ENCODE results near the gene ICAM1.

DNA sequence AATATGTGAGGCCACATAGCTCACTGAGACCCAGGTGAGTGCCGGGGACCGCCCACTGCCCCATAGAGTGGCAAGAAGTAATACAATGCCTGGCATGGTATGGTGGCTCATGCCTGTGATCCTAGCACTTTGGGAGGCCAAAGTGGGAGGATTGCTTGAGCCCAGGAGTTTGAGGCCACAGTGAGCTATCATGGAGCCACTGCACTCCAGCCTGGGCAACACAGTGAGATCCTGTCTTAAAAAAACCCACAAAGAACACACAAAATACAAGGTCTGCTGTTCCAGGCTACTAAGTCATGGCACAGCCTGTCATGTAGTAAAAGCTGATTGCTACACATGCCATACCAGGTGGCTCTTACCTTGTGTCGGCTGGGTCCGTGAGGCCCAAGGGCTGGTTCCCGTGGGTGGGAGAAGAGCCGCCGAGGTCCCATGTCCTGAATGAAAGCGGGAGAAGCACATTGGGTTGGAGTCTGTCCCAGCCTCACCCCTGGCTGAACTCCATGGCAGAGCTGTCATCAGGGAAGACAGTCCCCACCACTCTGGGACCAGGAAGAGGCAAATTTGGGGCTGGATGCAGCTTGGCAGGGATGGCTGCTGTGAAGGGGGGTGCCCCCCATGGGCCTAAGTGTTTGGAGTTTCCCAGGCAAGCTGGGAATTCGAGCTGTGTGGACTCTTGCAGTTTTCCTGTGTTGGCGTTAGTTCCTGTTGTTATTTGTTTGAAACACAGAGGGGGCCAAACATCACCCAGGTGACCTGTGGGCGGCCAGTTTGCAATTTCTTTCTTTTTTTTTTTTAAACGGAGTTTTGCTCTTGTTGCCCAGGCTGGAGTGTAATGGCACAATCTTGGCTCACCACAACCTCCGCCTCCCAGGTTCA, 48.1 kb downstream of the ICAM1 start:
- TF ChIP-seq, protein P1, sequence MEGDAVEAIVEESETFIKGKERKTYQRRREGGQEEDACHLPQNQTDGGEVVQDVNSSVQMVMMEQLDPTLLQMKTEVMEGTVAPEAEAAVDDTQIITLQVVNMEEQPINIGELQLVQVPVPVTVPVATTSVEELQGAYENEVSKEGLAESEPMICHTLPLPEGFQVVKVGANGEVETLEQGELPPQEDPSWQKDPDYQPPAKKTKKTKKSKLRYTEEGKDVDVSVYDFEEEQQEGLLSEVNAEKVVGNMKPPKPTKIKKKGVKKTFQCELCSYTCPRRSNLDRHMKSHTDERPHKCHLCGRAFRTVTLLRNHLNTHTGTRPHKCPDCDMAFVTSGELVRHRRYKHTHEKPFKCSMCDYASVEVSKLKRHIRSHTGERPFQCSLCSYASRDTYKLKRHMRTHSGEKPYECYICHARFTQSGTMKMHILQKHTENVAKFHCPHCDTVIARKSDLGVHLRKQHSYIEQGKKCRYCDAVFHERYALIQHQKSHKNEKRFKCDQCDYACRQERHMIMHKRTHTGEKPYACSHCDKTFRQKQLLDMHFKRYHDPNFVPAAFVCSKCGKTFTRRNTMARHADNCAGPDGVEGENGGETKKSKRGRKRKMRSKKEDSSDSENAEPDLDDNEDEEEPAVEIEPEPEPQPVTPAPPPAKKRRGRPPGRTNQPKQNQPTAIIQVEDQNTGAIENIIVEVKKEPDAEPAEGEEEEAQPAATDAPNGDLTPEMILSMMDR (conservative IDR thresholded peaks at IDR 0.05) = no peak
- TF ChIP-seq ZFX (IDR thresholded peaks at IDR 0.05) = no peak
